Measurements from ENCODE around the gene RGL1.

RGL1 gene

GRCh38 chr1:183887826-183888819 lies 83.2 kb downstream of the RGL1 start:
- DNase-seq (ENCODE audit: low read depth, low spot score) = no peak
- Histone ChIP-seq H3K36me3 (ENCODE audit: insufficient read depth, insufficient read length, low read length) (peaks cover 55% of the 10 kb centered on the region), H3K9me3 (ENCODE audit: insufficient read depth, low read length) (no peaks in the 10 kb centered on the region), H3K27me3 (ENCODE audit: insufficient read depth, insufficient read length) (no peaks in the 10 kb centered on the region), H3K4me1 (ENCODE audit: insufficient read depth, insufficient read length) (no peaks in the 10 kb centered on the region), H3K9ac (ENCODE audit: insufficient read length, low read depth) (no peak overlapping the region), H3K4me3 (ENCODE audit: insufficient read length, low read depth) (no peak overlapping the region)
- TF ChIP-seq SUZ12 (IDR thresholded peaks at IDR 0.05; ENCODE audit: extremely low read depth, insufficient read depth, insufficient read length) (no peak), ZNF274 (IDR thresholded peaks at IDR 0.05; ENCODE audit: low read depth, low read length) (no peak), YY1 (IDR thresholded peaks at IDR 0.05; ENCODE audit: insufficient read depth, insufficient read length) (no peak)

DNA sequence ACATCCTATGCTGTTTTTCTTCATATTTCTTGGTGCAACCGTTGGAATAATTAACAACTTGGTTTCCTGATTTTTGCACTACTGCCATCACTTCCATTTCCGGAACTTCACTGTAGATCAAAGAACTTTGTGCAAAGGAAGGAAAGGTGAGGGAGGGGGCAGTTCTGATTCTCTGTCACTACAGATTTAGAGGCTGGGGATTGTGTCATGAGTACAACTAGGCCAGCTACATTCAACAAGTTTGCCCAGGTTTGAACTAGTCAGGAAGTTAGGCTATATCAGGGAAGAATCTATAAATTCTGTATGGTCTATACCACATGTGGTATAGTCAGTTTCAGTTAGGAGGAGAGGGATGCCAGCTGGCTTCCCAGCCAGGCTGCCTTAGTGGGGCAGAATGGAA lies 84.2 kb downstream of the RGL1 start:
- Histone ChIP-seq H3K9ac (ENCODE audit: insufficient read length, low read depth) (no peak overlapping the region), H3K4me1 (ENCODE audit: insufficient read depth, insufficient read length) (no peaks in the 10 kb centered on the region), H3K36me3 (ENCODE audit: insufficient read depth, insufficient read length, low read length) (peaks cover 51% of the 10 kb centered on the region), H3K9me3 (ENCODE audit: insufficient read depth, low read length) (no peaks in the 10 kb centered on the region), H3K4me3 (ENCODE audit: insufficient read length, low read depth) (no peak overlapping the region), H3K27me3 (ENCODE audit: insufficient read depth, insufficient read length) (no peaks in the 10 kb centered on the region)
- no peak for TF ChIP-seq ZNF274 (IDR thresholded peaks at IDR 0.05; ENCODE audit: low read depth, low read length)
- no peak for TF ChIP-seq YY1 (IDR thresholded peaks at IDR 0.05; ENCODE audit: insufficient read depth, insufficient read length)
- no peak for TF ChIP-seq SUZ12 (IDR thresholded peaks at IDR 0.05; ENCODE audit: extremely low read depth, insufficient read depth, insufficient read length)
- DNase-seq (ENCODE audit: low read depth, low spot score) = no peak

GRCh38 chr1:183891158-183891856 lies 86.4 kb downstream of the RGL1 start:
- H3K4me1 ChIP-seq (ENCODE audit: insufficient read depth, insufficient read length) = no peaks in the 10 kb centered on the region
- peaks cover 46% of the 10 kb centered on the region for H3K36me3 ChIP-seq (ENCODE audit: insufficient read depth, insufficient read length, low read length)
- no peaks in the 10 kb centered on the region for H3K27me3 ChIP-seq (ENCODE audit: insufficient read depth, insufficient read length)
- TF ChIP-seq SUZ12 (IDR thresholded peaks at IDR 0.05; ENCODE audit: extremely low read depth, insufficient read depth, insufficient read length) (no peak), ZNF274 (IDR thresholded peaks at IDR 0.05; ENCODE audit: low read depth, low read length) (no peak), YY1 (IDR thresholded peaks at IDR 0.05; ENCODE audit: insufficient read depth, insufficient read length) (no peak)
- H3K9ac ChIP-seq (ENCODE audit: insufficient read length, low read depth) = no peak overlapping the region
- H3K9me3 ChIP-seq (ENCODE audit: insufficient read depth, low read length) = no peaks in the 10 kb centered on the region
- H3K4me3 ChIP-seq (ENCODE audit: insufficient read length, low read depth) = no peak overlapping the region
- no peak for DNase-seq (ENCODE audit: low read depth, low spot score)

GRCh38 chr1:183892351-183892793 lies 87.5 kb downstream of the RGL1 start:
- TF ChIP-seq ZNF274 (IDR thresholded peaks at IDR 0.05; ENCODE audit: low read depth, low read length) (no peak), YY1 (IDR thresholded peaks at IDR 0.05; ENCODE audit: insufficient read depth, insufficient read length) (no peak), SUZ12 (IDR thresholded peaks at IDR 0.05; ENCODE audit: extremely low read depth, insufficient read depth, insufficient read length) (no peak)
- no peaks in the 10 kb centered on the region for H3K4me1 ChIP-seq (ENCODE audit: insufficient read depth, insufficient read length)
- no peak for DNase-seq (ENCODE audit: low read depth, low spot score)
- peaks cover 45% of the 10 kb centered on the region for H3K36me3 ChIP-seq (ENCODE audit: insufficient read depth, insufficient read length, low read length)
- H3K27me3 ChIP-seq (ENCODE audit: insufficient read depth, insufficient read length) = no peaks in the 10 kb centered on the region
- no peaks in the 10 kb centered on the region for H3K9me3 ChIP-seq (ENCODE audit: insufficient read depth, low read length)
- no peak overlapping the region for H3K9ac ChIP-seq (ENCODE audit: insufficient read length, low read depth)
- H3K4me3 ChIP-seq (ENCODE audit: insufficient read length, low read depth) = no peak overlapping the region

GRCh38 chr1:183893561-183894289 lies 88.8 kb downstream of the RGL1 start:
- TF ChIP-seq ZNF274 (IDR thresholded peaks at IDR 0.05; ENCODE audit: low read depth, low read length) = no peak
- H3K27me3 ChIP-seq (ENCODE audit: insufficient read depth, insufficient read length) = no peaks in the 10 kb centered on the region
- DNase-seq (ENCODE audit: low read depth, low spot score) = no peak
- no peaks in the 10 kb centered on the region for H3K4me1 ChIP-seq (ENCODE audit: insufficient read depth, insufficient read length)
- H3K4me3 ChIP-seq (ENCODE audit: insufficient read length, low read depth) = no peak overlapping the region
- H3K36me3 ChIP-seq (ENCODE audit: insufficient read depth, insufficient read length, low read length) = peaks cover 55% of the 10 kb centered on the region
- no peak overlapping the region for H3K9ac ChIP-seq (ENCODE audit: insufficient read length, low read depth)
- no peaks in the 10 kb centered on the region for H3K9me3 ChIP-seq (ENCODE audit: insufficient read depth, low read length)

GRCh38 chr1:183894290-183894565 lies 89.3 kb downstream of the RGL1 start:
- no peaks in the 10 kb centered on the region for H3K4me1 ChIP-seq (ENCODE audit: insufficient read depth, insufficient read length)
- H3K27me3 ChIP-seq (ENCODE audit: insufficient read depth, insufficient read length) = no peaks in the 10 kb centered on the region
- no peak overlapping the region for H3K9ac ChIP-seq (ENCODE audit: insufficient read length, low read depth)
- TF ChIP-seq ZNF274 (IDR thresholded peaks at IDR 0.05; ENCODE audit: low read depth, low read length) (no peak), YY1 (IDR thresholded peaks at IDR 0.05; ENCODE audit: insufficient read depth, insufficient read length) (no peak), SUZ12 (IDR thresholded peaks at IDR 0.05; ENCODE audit: extremely low read depth, insufficient read depth, insufficient read length) (no peak)
- no peak for DNase-seq (ENCODE audit: low read depth, low spot score)
- peaks cover 54% of the 10 kb centered on the region for H3K36me3 ChIP-seq (ENCODE audit: insufficient read depth, insufficient read length, low read length)
- H3K9me3 ChIP-seq (ENCODE audit: insufficient read depth, low read length) = no peaks in the 10 kb centered on the region
- H3K4me3 ChIP-seq (ENCODE audit: insufficient read length, low read depth) = no peak overlapping the region
